Measurements from ENCODE around the gene HDGFL2. TPM values are rescaled to one million over a fixed set of nuclear protein-coding genes. Genes with fewer than 3 reads are reported as not detected.

HDGFL2 gene
- total and polyA plus RNA-seq, 4 donors, result 3.4 to 15.7 (median 14.1) TPM

- peaks cover 7 to 50% (median 23%) of the 10 kb centered on the region in 4 donors for H3K36me3 ChIP-seq (ENCODE audit: control insufficient read depth in 4 of 4, insufficient read depth in 3 of 4, low read depth in 1 of 4, low read length in 3 of 4)
- no peak overlapping the region for H3K9ac ChIP-seq (ENCODE audit: low read depth in 1 of 2, low read length in 2 of 2)
- no peaks in the 10 kb centered on the region for H3K27me3 ChIP-seq (ENCODE audit: control insufficient read depth in 4 of 4, insufficient read depth in 4 of 4, low read length in 3 of 4)
- H3K4me1 ChIP-seq (ENCODE audit: control insufficient read depth in 4 of 4, insufficient read depth in 4 of 4, low read length in 3 of 4), result peaks cover 0 to 6% (median 4%) of the 10 kb centered on the region in 4 donors
- no peak for TF ChIP-seq EGR1 (IDR thresholded peaks at IDR 0.05; ENCODE audit: low read depth in 2 of 2)
- no peak for TF ChIP-seq ATF3 (IDR thresholded peaks at IDR 0.05)
- no peak for TF ChIP-seq NR2F2 (IDR thresholded peaks at IDR 0.05)
- TF ChIP-seq TAF1 (conservative IDR thresholded peaks at IDR 0.05), result no peak
- no peak for TF ChIP-seq HNF4G (IDR thresholded peaks at IDR 0.05)
- TF ChIP-seq YY1 (IDR thresholded peaks at IDR 0.05), result no peak
- TF ChIP-seq GABPA (IDR thresholded peaks at IDR 0.05 in 1 of 2, conservative IDR thresholded peaks at IDR 0.05 in 1 of 2), result no peak
- TF ChIP-seq JUND (IDR thresholded peaks at IDR 0.05), result no peak
- TF ChIP-seq REST (IDR thresholded peaks at IDR 0.05), result no peak
- TF ChIP-seq SP1 (IDR thresholded peaks at IDR 0.05), result no peak
- TF ChIP-seq FOXA1 (IDR thresholded peaks at IDR 0.05), result no peak
- TF ChIP-seq CTCF (IDR thresholded peaks at IDR 0.05; ENCODE audit: low read depth, low read length, missing input control), result no peak
- TF ChIP-seq RAD21 (IDR thresholded peaks at IDR 0.05), result no peak
- no peak for DNase-seq (ENCODE audit: low spot score)
- no peak overlapping the region for H3K4me3 ChIP-seq (ENCODE audit: low read depth in 1 of 3, low read length in 3 of 3)
- H3K27ac ChIP-seq (ENCODE audit: low read depth in 1 of 2, low read length in 2 of 2), result no peak overlapping the region
- no peaks in the 10 kb centered on the region for H3K9me3 ChIP-seq (ENCODE audit: control insufficient read depth in 4 of 4, low read length in 3 of 4)
- 96% methylated on average over 17 of the region's 17 CpGs for WGBS
These were observed 40.0 kb downstream of the HDGFL2 start for GRCh38 chr19:4512070-4512469.

- peaks cover 3 to 18% (median 16%) of the 10 kb centered on the region in 4 donors for H3K4me1 ChIP-seq (ENCODE audit: control insufficient read depth in 4 of 4, insufficient read depth in 4 of 4, low read length in 3 of 4)
- H3K4me3 ChIP-seq (ENCODE audit: low read depth in 1 of 3, low read length in 3 of 3), result no peak overlapping the region
- H3K9ac ChIP-seq (ENCODE audit: low read depth in 1 of 2, low read length in 2 of 2), result no peak overlapping the region
- no peaks in the 10 kb centered on the region for H3K9me3 ChIP-seq (ENCODE audit: control insufficient read depth in 4 of 4, low read length in 3 of 4)
- H3K36me3 ChIP-seq (ENCODE audit: control insufficient read depth in 4 of 4, insufficient read depth in 3 of 4, low read depth in 1 of 4, low read length in 3 of 4), result peaks cover 7 to 42% (median 20%) of the 10 kb centered on the region in 4 donors
- TF ChIP-seq, protein P1, sequence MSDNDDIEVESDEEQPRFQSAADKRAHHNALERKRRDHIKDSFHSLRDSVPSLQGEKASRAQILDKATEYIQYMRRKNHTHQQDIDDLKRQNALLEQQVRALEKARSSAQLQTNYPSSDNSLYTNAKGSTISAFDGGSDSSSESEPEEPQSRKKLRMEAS (IDR thresholded peaks at IDR 0.05), result no peak
- TF ChIP-seq CTCF (IDR thresholded peaks at IDR 0.05; ENCODE audit: low read depth, low read length, missing input control), result no peak
- TF ChIP-seq RXRA (IDR thresholded peaks at IDR 0.05), result no peak
- no peak for DNase-seq (ENCODE audit: low spot score)
- H3K27me3 ChIP-seq (ENCODE audit: control insufficient read depth in 4 of 4, insufficient read depth in 4 of 4, low read length in 3 of 4), result no peaks in the 10 kb centered on the region
- H3K27ac ChIP-seq (ENCODE audit: low read depth in 1 of 2, low read length in 2 of 2), result no peak overlapping the region
- 94% methylated on average over 17 of the region's 17 CpGs for WGBS
These were observed 41.2 kb downstream of the HDGFL2 start for GRCh38 chr19:4513248-4513647.

Data from liver (tissue), 9 donors.